HEK293 (cell line): Measurements from ENCODE around the gene POTEB3.
"Not testable (repeated sequence)": the region's sequence is repeated elsewhere in the genome, so short reads cannot be mapped to it uniquely, and the experiment has no call there.

ENCODE experiments used
- CTCF ChIA-PET: fragments of 350-600 bp; formaldehyde crosslinking; extraction: SDS; loops from one replicate; lab custom pipeline; 2021; ENCODE audit warnings: antibody characterized with exemption; lab: Yijun Ruan, JAX
- POLR2A ChIA-PET: fragments of 300-600 bp; formaldehyde crosslinking; extraction: SDS; loops from one replicate; lab custom pipeline; 2020; ENCODE audit warnings: antibody characterized with exemption, inconsistent platforms; lab: Yijun Ruan, JAX
- H3K27ac ChIP-seq: fragments of 200-500 bp; sonication (Bioruptor generic); 2 replicates; pipeline ENCODE4 v1.5.1; 2014; ENCODE audit warnings: low read depth, low read length, control low read depth, inconsistent platforms; ENCODE audit errors: extremely low read depth
- H3K36me3 ChIP-seq, 2 experiments: fragments of 200-500 bp in 1 of 2; sonication (Bioruptor generic) in 1 of 2; 1 replicate in 1 of 2; 2 replicates in 1 of 2; pipeline ENCODE4 v1.5.1; 2014 to 2017; ENCODE audit warnings: inconsistent platforms in 2 of 2, low read length in 2 of 2; ENCODE audit not compliant: control insufficient read depth in 2 of 2, insufficient read depth in 1 of 2
- H3K4me1 ChIP-seq: fragments of 200-500 bp; sonication (Bioruptor generic); 2 replicates; pipeline ENCODE4 v1.5.1; 2014; ENCODE audit warnings: mild to moderate bottlenecking, low read length, inconsistent platforms; ENCODE audit not compliant: control insufficient read depth, insufficient read depth
- H3K4me3 ChIP-seq: 2 replicates; pipeline ENCODE4 v1.5.1; 2011; ENCODE audit warnings: low read depth, mild to moderate bottlenecking, control low read depth, low read length, moderate library complexity
- H3K9me3 ChIP-seq: fragments of 200-500 bp; sonication (Bioruptor generic); 2 replicates; pipeline ENCODE4 v1.5.1; 2014; ENCODE audit warnings: low read depth, low read length, inconsistent platforms; ENCODE audit not compliant: control insufficient read depth, insufficient read depth

Gene POTEB3

GRCh38 chr15:21383866-21384485 lies 56.3 kb downstream of the POTEB3 start:
- CTCF ChIA-PET, POLR2A ChIA-PET, H3K4me1 ChIP-seq, H3K36me3 ChIP-seq, H3K27ac ChIP-seq, H3K4me3 ChIP-seq, H3K9me3 ChIP-seq: not testable (repeated sequence)

- H3K9me3 ChIP-seq, H3K4me1 ChIP-seq, H3K27ac ChIP-seq, H3K4me3 ChIP-seq, H3K36me3 ChIP-seq, POLR2A ChIA-PET, CTCF ChIA-PET: not testable (repeated sequence)
Observed at GRCh38 chr15:21373682-21374081, 66.6 kb downstream of the POTEB3 start.

GRCh38 chr15:21369177-21369576 lies 71.1 kb downstream of the POTEB3 start:
- H3K4me1 ChIP-seq, H3K4me3 ChIP-seq, POLR2A ChIA-PET, H3K9me3 ChIP-seq, H3K27ac ChIP-seq, H3K36me3 ChIP-seq, CTCF ChIA-PET: not testable (repeated sequence)

- H3K27ac ChIP-seq, POLR2A ChIA-PET, H3K9me3 ChIP-seq, H3K4me1 ChIP-seq, CTCF ChIA-PET, H3K36me3 ChIP-seq, H3K4me3 ChIP-seq: not testable (repeated sequence)
Observed at GRCh38 chr15:21368625-21369024, 71.7 kb downstream of the POTEB3 start.
